ENCODE measurements around the gene TRIM72. TPM values are rescaled to one million over a fixed set of nuclear protein-coding genes. Genes with fewer than 3 reads are reported as not detected.
"Not testable (repeated sequence)": the region's sequence is repeated elsewhere in the genome, so short reads cannot be mapped to it uniquely, and the experiment has no call there.

Gene TRIM72
- polyA plus RNA-seq (2013, experiment 1 of 4), result not detected
- polyA plus RNA-seq (2013, experiment 2 of 4), result not detected
- not detected for polyA plus RNA-seq (2013, experiment 3 of 4)
- polyA plus RNA-seq (2013, experiment 4 of 4), result not detected

- Histone ChIP-seq H3K27me3 (ENCODE audit: control insufficient read depth, insufficient read depth, low read length, poor library complexity, severe bottlenecking) (peaks cover 62% of the 10 kb centered on the region), H3K36me3 (ENCODE audit: control insufficient read depth, insufficient read depth, low read length) (no peaks in the 10 kb centered on the region), H3K4me3 (ENCODE audit: insufficient read depth, low read depth, low read length) (peak within 1 kb of the TSS; percentile 44), H3K27ac (ENCODE audit: insufficient read depth, low read depth, low read length, poor library complexity, severe bottlenecking) (no peak within 1 kb of the TSS), H3K9me3 (ENCODE audit: control insufficient read depth, low read length) (no peaks in the 10 kb centered on the region), H3K4me1 (ENCODE audit: control insufficient read depth, insufficient read depth, low read length) (peaks cover 17% of the 10 kb centered on the region)
- 41 to 42% methylated on average over 25 of the region's 25 CpGs for WGBS, 2 experiments
These were observed at the start of gene TRIM72 for GRCh38 chr16:31213877-31214707. TRIM72 (plus strand) TSS chr16:31214119; CDS start chr16:31214739, 620 bp downstream.

GRCh38 chr16:31167315-31167714 is 46.6 kb upstream of the TRIM72 start:
- H3K27me3 ChIP-seq (ENCODE audit: control insufficient read depth, insufficient read depth, low read length, poor library complexity, severe bottlenecking), result no peaks in the 10 kb centered on the region
- H3K27ac ChIP-seq (ENCODE audit: insufficient read depth, low read depth, low read length, poor library complexity, severe bottlenecking), result no peak overlapping the region
- no peak overlapping the region for H3K4me3 ChIP-seq (ENCODE audit: insufficient read depth, low read depth, low read length)
- H3K9me3 ChIP-seq (ENCODE audit: control insufficient read depth, low read length), result no peaks in the 10 kb centered on the region
- H3K36me3 ChIP-seq (ENCODE audit: control insufficient read depth, insufficient read depth, low read length), result no peaks in the 10 kb centered on the region
- WGBS, 2 experiments, result 91% methylated on average over 8 of the region's 8 CpGs
- peaks cover 9% of the 10 kb centered on the region for H3K4me1 ChIP-seq (ENCODE audit: control insufficient read depth, insufficient read depth, low read length)

GRCh38 chr16:31168848-31169247 is 45.1 kb upstream of the TRIM72 start:
- Histone ChIP-seq H3K27ac (ENCODE audit: insufficient read depth, low read depth, low read length, poor library complexity, severe bottlenecking) (no peak overlapping the region), H3K27me3 (ENCODE audit: control insufficient read depth, insufficient read depth, low read length, poor library complexity, severe bottlenecking) (no peaks in the 10 kb centered on the region), H3K36me3 (ENCODE audit: control insufficient read depth, insufficient read depth, low read length) (no peaks in the 10 kb centered on the region), H3K4me1 (ENCODE audit: control insufficient read depth, insufficient read depth, low read length) (peaks cover 9% of the 10 kb centered on the region), H3K9me3 (ENCODE audit: control insufficient read depth, low read length) (no peaks in the 10 kb centered on the region), H3K4me3 (ENCODE audit: insufficient read depth, low read depth, low read length) (no peak overlapping the region)
- WGBS, 2 experiments, result 85 to 86% methylated on average over 1 to 2 of the region's 2 CpGs

- H3K27ac ChIP-seq (ENCODE audit: insufficient read depth, low read depth, low read length, poor library complexity, severe bottlenecking), result peak overlapping the region; percentile 52
- no CpG with 5 or more reads among the region's 2 CpGs for WGBS, 2 experiments
- not testable (repeated sequence) for H3K36me3 ChIP-seq (ENCODE audit: control insufficient read depth, insufficient read depth, low read length)
These were observed 43.9 kb upstream of the TRIM72 start for GRCh38 chr16:31170048-31170447.

GRCh38 chr16:31177136-31177535 is 36.8 kb upstream of the TRIM72 start:
- Histone ChIP-seq H3K27ac (ENCODE audit: insufficient read depth, low read depth, low read length, poor library complexity, severe bottlenecking) (peak overlapping the region; percentile 55), H3K4me3 (ENCODE audit: insufficient read depth, low read depth, low read length) (no peak overlapping the region)
- whole genome bisulfite sequencing, 2 experiments, result 91 to 97% methylated on average over 3 of the region's 3 CpGs

More at GRCh38 chr16:31170048-31170447, 43.9 kb upstream of the TRIM72 start:
- not testable (repeated sequence) for H3K27me3 ChIP-seq (ENCODE audit: control insufficient read depth, insufficient read depth, low read length, poor library complexity, severe bottlenecking); H3K9me3 ChIP-seq (ENCODE audit: control insufficient read depth, low read length); H3K4me1 ChIP-seq (ENCODE audit: control insufficient read depth, insufficient read depth, low read length); H3K4me3 ChIP-seq (ENCODE audit: insufficient read depth, low read depth, low read length)

GRCh38 chr16:31179219-31179746 is 34.6 kb upstream of the TRIM72 start:
- H3K27me3 ChIP-seq (ENCODE audit: control insufficient read depth, insufficient read depth, low read length, poor library complexity, severe bottlenecking), result no peaks in the 10 kb centered on the region
- peak overlapping the region; percentile 96 for H3K27ac ChIP-seq (ENCODE audit: insufficient read depth, low read depth, low read length, poor library complexity, severe bottlenecking)
- peaks cover 13% of the 10 kb centered on the region for H3K4me1 ChIP-seq (ENCODE audit: control insufficient read depth, insufficient read depth, low read length)
- H3K36me3 ChIP-seq (ENCODE audit: control insufficient read depth, insufficient read depth, low read length), result peaks cover 7% of the 10 kb centered on the region
- H3K4me3 ChIP-seq (ENCODE audit: insufficient read depth, low read depth, low read length), result peak overlapping the region; percentile 98
- H3K9me3 ChIP-seq (ENCODE audit: control insufficient read depth, low read length), result no peaks in the 10 kb centered on the region
- WGBS, 2 experiments, result 7 to 9% methylated on average over 27 of the region's 27 CpGs

More at GRCh38 chr16:31177136-31177535, 36.8 kb upstream of the TRIM72 start:
- Histone ChIP-seq H3K27me3 (ENCODE audit: control insufficient read depth, insufficient read depth, low read length, poor library complexity, severe bottlenecking) (no peaks in the 10 kb centered on the region), H3K4me1 (ENCODE audit: control insufficient read depth, insufficient read depth, low read length) (peaks cover 7% of the 10 kb centered on the region), H3K36me3 (ENCODE audit: control insufficient read depth, insufficient read depth, low read length) (no peaks in the 10 kb centered on the region), H3K9me3 (ENCODE audit: control insufficient read depth, low read length) (no peaks in the 10 kb centered on the region)

GRCh38 chr16:31179747-31180459 is 34.0 kb upstream of the TRIM72 start, which contains the start of gene FUS:
FUS (plus strand) TSS chr16:31180139; CDS start chr16:31180215, 76 bp downstream.
- no peaks in the 10 kb centered on the region for H3K9me3 ChIP-seq (ENCODE audit: control insufficient read depth, low read length)
- peak within 1 kb of the TSS; percentile 96 for H3K27ac ChIP-seq (ENCODE audit: insufficient read depth, low read depth, low read length, poor library complexity, severe bottlenecking)
- H3K4me1 ChIP-seq (ENCODE audit: control insufficient read depth, insufficient read depth, low read length), result peaks cover 13% of the 10 kb centered on the region
- WGBS, 2 experiments, result 0% methylated on average over 69 of the region's 69 CpGs
- peak within 1 kb of the TSS; percentile 98 for H3K4me3 ChIP-seq (ENCODE audit: insufficient read depth, low read depth, low read length)
- H3K27me3 ChIP-seq (ENCODE audit: control insufficient read depth, insufficient read depth, low read length, poor library complexity, severe bottlenecking), result no peaks in the 10 kb centered on the region
- H3K36me3 ChIP-seq (ENCODE audit: control insufficient read depth, insufficient read depth, low read length), result peaks cover 11% of the 10 kb centered on the region

- Histone ChIP-seq H3K36me3 (ENCODE audit: control insufficient read depth, insufficient read depth, low read length) (peaks cover 24% of the 10 kb centered on the region), H3K27me3 (ENCODE audit: control insufficient read depth, insufficient read depth, low read length, poor library complexity, severe bottlenecking) (no peaks in the 10 kb centered on the region), H3K27ac (ENCODE audit: insufficient read depth, low read depth, low read length, poor library complexity, severe bottlenecking) (peak overlapping the region; percentile 96), H3K4me1 (ENCODE audit: control insufficient read depth, insufficient read depth, low read length) (peaks cover 13% of the 10 kb centered on the region), H3K9me3 (ENCODE audit: control insufficient read depth, low read length) (no peaks in the 10 kb centered on the region), H3K4me3 (ENCODE audit: insufficient read depth, low read depth, low read length) (peak overlapping the region; percentile 98)
- WGBS, 2 experiments, result 2% methylated on average over 28 to 31 of the region's 31 CpGs
These were observed 32.7 kb upstream of the TRIM72 start for GRCh38 chr16:31181102-31181830.

- Histone ChIP-seq H3K9me3 (ENCODE audit: control insufficient read depth, low read length) (no peaks in the 10 kb centered on the region), H3K4me3 (ENCODE audit: insufficient read depth, low read depth, low read length) (peak overlapping the region; percentile 98), H3K27ac (ENCODE audit: insufficient read depth, low read depth, low read length, poor library complexity, severe bottlenecking) (no peak overlapping the region), H3K4me1 (ENCODE audit: control insufficient read depth, insufficient read depth, low read length) (peaks cover 7% of the 10 kb centered on the region), H3K27me3 (ENCODE audit: control insufficient read depth, insufficient read depth, low read length, poor library complexity, severe bottlenecking) (no peaks in the 10 kb centered on the region), H3K36me3 (ENCODE audit: control insufficient read depth, insufficient read depth, low read length) (peaks cover 35% of the 10 kb centered on the region)
- 48 to 51% methylated on average over 7 of the region's 7 CpGs for WGBS, 2 experiments
These were observed 31.5 kb upstream of the TRIM72 start for GRCh38 chr16:31182391-31182790.
